Tibial nerve (tissue), 3 donors: ENCODE results near the gene IST1.

Experiments
- CTCF ChIP-seq, 5 experiments: fragments of 200-600 bp in 3 of 5; fragments of 450-650 bp in 2 of 5; sonication (generic) in 3 of 5; IDR thresholded peaks; one replicate each; pipeline ENCODE4 v1.5.1; 2016 to 2019; ENCODE audit warnings: antibody characterized with exemption in 5 of 5, mild to moderate bottlenecking in 3 of 5, moderate library complexity in 2 of 5
- POLR2A ChIP-seq, 2 donors: fragments of 450-650 bp; IDR thresholded peaks; one replicate each; pipeline ENCODE4 v1.6.1; 2017; ENCODE audit warnings: antibody characterized with exemption in 2 of 2, mild to moderate bottlenecking in 2 of 2, moderate library complexity in 2 of 2

- TF ChIP-seq CTCF (IDR thresholded peaks at IDR 0.05) (no peak), POLR2A (IDR thresholded peaks at IDR 0.05) (no peak)
These were observed 37.7 kb downstream of the IST1 start for GRCh38 chr16:71933017-71933416.
